Measurements from ENCODE around the gene HDAC4.

The HDAC4 gene

DNA sequence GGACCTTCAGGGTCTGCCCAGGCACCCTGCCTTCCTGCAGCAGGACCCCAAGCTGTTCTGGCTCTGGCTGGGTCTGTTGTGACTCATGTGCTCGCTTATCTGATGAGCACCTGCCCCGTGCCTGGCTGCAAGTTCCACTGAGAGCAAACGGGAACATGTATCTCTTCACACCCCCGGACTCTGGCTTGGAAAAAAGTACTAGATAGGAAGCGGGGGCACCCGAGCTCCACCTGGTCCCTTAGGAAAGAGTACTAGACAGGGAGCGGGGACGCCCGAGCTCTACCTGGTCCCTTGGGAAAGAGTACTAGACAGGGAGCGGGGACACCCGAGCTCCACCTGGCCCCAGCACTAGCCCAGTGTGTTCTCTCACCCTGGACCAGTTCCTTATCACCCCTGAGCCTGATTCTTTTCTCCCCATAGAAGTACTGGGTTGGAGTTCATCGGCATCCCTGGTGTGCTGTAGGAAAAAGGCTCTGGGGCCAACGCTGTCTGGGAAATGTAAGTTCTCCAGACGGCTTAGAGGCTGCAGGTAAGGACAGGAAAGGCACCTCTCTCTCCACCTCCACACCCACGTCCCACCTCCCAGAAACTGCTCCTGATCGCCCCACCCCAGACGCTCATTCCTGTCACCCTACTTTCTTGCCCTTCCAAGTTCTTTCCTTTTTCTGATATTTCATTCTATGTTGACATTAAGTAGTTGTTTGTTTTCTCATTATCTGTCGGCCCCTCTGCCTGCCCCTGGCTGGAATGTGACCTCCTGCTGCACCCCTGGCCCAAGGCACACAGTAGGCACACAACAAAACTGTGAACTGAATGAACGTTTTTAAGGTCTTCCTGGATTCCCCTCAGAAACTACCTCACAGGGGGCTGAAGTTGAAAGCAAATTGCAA is 40.2 kb downstream of the HDAC4 start:
- no peak overlapping the region for H3K4me3 ChIP-seq (ENCODE audit: low read depth, low read length)
- DNase-seq (ENCODE audit: low read depth), result peak; percentile 48
- TF ChIP-seq, protein P1, sequence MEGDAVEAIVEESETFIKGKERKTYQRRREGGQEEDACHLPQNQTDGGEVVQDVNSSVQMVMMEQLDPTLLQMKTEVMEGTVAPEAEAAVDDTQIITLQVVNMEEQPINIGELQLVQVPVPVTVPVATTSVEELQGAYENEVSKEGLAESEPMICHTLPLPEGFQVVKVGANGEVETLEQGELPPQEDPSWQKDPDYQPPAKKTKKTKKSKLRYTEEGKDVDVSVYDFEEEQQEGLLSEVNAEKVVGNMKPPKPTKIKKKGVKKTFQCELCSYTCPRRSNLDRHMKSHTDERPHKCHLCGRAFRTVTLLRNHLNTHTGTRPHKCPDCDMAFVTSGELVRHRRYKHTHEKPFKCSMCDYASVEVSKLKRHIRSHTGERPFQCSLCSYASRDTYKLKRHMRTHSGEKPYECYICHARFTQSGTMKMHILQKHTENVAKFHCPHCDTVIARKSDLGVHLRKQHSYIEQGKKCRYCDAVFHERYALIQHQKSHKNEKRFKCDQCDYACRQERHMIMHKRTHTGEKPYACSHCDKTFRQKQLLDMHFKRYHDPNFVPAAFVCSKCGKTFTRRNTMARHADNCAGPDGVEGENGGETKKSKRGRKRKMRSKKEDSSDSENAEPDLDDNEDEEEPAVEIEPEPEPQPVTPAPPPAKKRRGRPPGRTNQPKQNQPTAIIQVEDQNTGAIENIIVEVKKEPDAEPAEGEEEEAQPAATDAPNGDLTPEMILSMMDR (conservative IDR thresholded peaks at IDR 0.05; ENCODE audit: low read depth, low read length), result no peak

DNA sequence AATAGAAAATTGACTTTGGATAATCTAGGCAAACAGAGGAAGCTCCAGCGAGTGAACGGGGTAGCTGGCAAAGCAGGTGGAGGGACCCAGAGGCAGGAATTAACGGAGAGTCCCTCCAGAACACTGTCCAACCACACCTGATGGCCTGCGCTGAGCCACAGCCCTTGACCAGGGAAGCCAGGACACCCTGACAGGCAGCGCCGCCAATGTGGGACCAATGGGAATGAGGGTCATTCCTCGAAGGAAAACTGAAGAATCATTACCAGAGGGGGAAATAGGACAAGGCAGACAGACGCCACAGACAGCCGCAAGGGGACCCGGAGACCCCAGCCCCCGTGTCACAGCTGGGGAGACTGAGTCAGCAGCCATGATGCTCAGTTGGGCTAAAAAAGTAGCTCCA is 40.8 kb downstream of the HDAC4 start:
- TF ChIP-seq, protein P1 (conservative IDR thresholded peaks at IDR 0.05; ENCODE audit: low read depth, low read length), result no peak
- no peak for DNase-seq (ENCODE audit: low read depth)
- H3K4me3 ChIP-seq (ENCODE audit: low read depth, low read length), result no peak overlapping the region

DNA sequence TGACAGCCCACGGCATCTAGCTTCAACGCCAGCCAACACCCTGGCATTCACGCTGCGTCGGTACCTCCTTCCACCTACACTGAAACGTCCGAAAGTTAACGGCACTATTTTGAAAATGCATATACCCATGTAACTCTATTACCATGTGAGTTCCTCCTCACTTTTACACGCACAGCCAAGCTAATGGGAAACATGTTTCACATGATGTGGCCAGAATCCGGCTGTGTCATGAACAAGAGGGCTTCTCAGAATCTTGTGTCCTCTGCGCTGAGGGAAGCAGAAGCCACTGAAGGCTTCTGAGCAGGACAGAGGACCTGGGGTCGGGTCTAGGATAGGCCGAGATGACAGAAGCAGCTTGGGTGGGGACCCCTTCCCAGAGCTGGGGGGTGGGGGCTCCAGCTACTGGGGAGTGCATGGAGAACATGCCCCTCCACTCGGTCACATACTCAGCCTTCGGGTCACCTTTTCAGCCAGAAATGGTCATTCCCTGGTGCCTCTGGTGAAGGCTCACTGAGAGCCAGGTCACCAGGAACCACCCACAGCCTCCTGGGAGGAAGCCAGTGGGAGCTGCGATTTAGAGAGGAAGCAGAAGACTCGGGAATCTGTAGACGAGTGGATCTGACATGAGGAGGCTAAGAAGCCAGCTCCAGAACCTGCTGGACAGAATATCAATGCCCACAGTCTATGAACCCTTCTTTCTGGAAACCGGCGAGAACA is 41.5 kb downstream of the HDAC4 start:
- TF ChIP-seq, protein P1 (conservative IDR thresholded peaks at IDR 0.05; ENCODE audit: low read depth, low read length), result no peak
- DNase-seq (ENCODE audit: low read depth), result peak; percentile 18
- no peak overlapping the region for H3K4me3 ChIP-seq (ENCODE audit: low read depth, low read length)

DNA sequence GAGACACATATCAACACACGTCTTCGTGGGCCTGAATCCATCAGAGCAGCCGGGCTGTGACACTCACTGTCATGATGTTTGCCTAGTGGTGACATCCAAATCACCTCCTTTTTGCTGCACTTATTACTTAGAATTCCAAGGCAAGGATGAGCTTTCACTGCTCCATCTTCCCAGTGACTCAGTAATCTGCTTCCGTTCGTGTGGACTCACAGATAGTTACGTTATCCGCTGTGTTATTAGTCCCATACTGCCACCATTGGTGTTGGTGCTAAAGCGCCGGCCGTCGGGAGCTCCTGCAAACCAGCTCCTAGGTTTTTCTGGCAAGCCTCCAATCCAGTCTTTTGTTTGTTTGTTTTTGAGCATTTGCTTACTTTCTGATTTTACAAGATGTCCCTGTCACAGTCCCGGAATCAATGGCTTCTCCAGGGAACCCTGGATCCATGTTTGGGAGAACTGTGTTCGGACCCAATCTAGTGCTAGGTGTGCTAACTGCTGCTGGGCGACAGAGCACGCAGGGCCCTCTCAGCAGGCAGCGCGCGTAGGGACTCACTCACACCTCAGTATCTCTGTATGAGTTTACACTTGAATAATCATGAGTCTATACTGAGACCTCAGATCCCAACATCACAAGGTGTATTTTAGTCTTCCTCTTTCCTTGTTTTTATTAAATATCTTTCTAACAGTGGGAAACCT is 42.6 kb downstream of the HDAC4 start:
- DNase-seq (ENCODE audit: low read depth), result peak; percentile 66
- no peak overlapping the region for H3K4me3 ChIP-seq (ENCODE audit: low read depth, low read length)
- TF ChIP-seq, protein P1 (conservative IDR thresholded peaks at IDR 0.05; ENCODE audit: low read depth, low read length), result peak; percentile 30

- no peak overlapping the region for H3K4me3 ChIP-seq (ENCODE audit: low read depth, low read length)
- DNase-seq (ENCODE audit: low read depth), result peak; percentile 77
- TF ChIP-seq, protein P1 (conservative IDR thresholded peaks at IDR 0.05; ENCODE audit: low read depth, low read length), result no peak
Measured at GRCh38 chr2:239355724-239356123, 45.1 kb downstream of the HDAC4 start.

GRCh38 chr2:239355139-239355538 is 45.7 kb downstream of the HDAC4 start:
- DNase-seq (ENCODE audit: low read depth), result peak; percentile 65
- TF ChIP-seq, protein P1 (conservative IDR thresholded peaks at IDR 0.05; ENCODE audit: low read depth, low read length), result no peak
- no peak overlapping the region for H3K4me3 ChIP-seq (ENCODE audit: low read depth, low read length)

All from choroid plexus epithelial cell (primary cell).